ENCODE data around the gene ABHD12B.

ABHD12B gene

DNA sequence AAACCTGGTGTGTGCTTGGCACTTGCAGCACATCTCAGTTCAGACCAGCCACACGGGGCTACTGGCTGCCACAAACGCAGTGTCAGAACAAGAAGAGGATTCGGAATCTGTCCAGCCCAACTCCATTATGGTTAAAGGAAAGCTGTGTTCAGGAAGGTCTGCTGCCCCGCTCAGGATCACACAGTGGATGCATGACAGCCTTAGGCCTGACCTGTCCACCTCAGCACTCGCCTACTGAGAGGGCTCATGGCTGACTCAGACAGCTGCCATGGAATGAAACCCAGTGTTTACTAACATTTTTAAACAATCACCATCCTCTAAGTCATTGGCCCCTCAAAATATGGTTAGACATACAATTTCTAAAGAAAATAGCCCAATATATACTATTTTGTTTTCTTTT lies 35.3 kb upstream of the ABHD12B start:
- no peaks in the 10 kb centered on the region for H3K27me3 ChIP-seq
- no peak overlapping the region for H3K27ac ChIP-seq
- H3K36me3 ChIP-seq, result no peaks in the 10 kb centered on the region
- peaks cover 15 to 21% of the 10 kb centered on the region in 2 experiments for H3K4me1 ChIP-seq (ENCODE audit: control insufficient read depth in 1 of 2, insufficient read depth in 1 of 2, low read depth in 1 of 2, low read length in 1 of 2)
- TF ChIP-seq CTCF (IDR thresholded peaks at IDR 0.05), result no peak
- H3K4me3 ChIP-seq (ENCODE audit: low read depth in 1 of 2, low read length in 1 of 2), result no peak overlapping the region
- H3K9me3 ChIP-seq, result no peaks in the 10 kb centered on the region

DNA sequence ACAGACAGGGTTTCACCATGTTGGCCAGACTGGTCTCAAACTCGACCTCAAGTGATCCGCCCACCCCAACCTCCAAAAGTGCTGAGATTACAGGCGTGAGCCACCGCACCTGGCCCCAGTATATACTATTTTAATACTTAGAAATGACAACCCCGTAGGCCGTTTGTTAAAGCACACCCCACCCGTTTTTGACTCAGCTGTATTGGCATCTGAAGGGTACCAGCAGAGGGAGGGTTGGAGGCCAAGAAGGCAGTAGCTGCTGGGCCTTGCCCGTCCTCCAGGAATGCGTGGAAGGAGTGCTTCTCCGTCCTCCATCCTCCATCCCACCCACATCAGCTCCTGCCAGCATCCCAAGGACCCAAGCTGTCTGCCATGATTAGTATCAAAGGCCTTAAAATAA lies 34.6 kb upstream of the ABHD12B start:
- no peak for TF ChIP-seq CTCF (IDR thresholded peaks at IDR 0.05)
- H3K36me3 ChIP-seq, result no peaks in the 10 kb centered on the region
- no peaks in the 10 kb centered on the region for H3K9me3 ChIP-seq
- H3K27me3 ChIP-seq, result no peaks in the 10 kb centered on the region
- H3K27ac ChIP-seq, result no peak overlapping the region
- no peak overlapping the region for H3K4me3 ChIP-seq (ENCODE audit: low read depth in 1 of 2, low read length in 1 of 2)
- peaks cover 8 to 14% of the 10 kb centered on the region in 2 experiments for H3K4me1 ChIP-seq (ENCODE audit: control insufficient read depth in 1 of 2, insufficient read depth in 1 of 2, low read depth in 1 of 2, low read length in 1 of 2)

- H3K27ac ChIP-seq, result no peak overlapping the region
- no peaks in the 10 kb centered on the region for H3K9me3 ChIP-seq
- no peak for TF ChIP-seq CTCF (IDR thresholded peaks at IDR 0.05)
- H3K36me3 ChIP-seq, result no peaks in the 10 kb centered on the region
- peaks cover 8 to 12% of the 10 kb centered on the region in 2 experiments for H3K4me1 ChIP-seq (ENCODE audit: control insufficient read depth in 1 of 2, insufficient read depth in 1 of 2, low read depth in 1 of 2, low read length in 1 of 2)
- no peak overlapping the region for H3K4me3 ChIP-seq (ENCODE audit: low read depth in 1 of 2, low read length in 1 of 2)
- no peaks in the 10 kb centered on the region for H3K27me3 ChIP-seq
Observed at GRCh38 chr14:50837850-50838470, 33.9 kb upstream of the ABHD12B start.

DNA sequence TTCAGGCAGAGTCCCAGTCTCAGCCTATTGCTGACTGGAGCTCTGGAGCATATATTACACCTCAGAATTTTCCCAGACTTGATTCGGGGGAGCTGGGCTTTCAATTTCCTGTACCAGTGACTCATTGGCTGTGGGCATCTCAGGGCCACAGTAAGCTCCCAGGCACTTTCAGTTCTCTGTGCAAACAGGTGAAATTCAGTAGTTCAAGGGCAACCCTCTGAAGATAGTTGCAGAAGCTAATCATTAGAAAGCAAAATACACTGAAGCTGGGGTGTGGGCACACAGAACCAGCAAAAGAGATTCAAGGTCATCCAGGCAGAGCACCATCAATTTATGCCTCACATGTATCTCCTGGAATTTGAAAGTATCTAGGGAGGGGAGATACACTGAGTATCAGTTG lies 32.8 kb upstream of the ABHD12B start:
- Histone ChIP-seq H3K27me3 (no peaks in the 10 kb centered on the region), H3K4me1 (ENCODE audit: control insufficient read depth in 1 of 2, insufficient read depth in 1 of 2, low read depth in 1 of 2, low read length in 1 of 2) (peaks cover 8 to 12% of the 10 kb centered on the region in 2 experiments), H3K4me3 (ENCODE audit: low read depth in 1 of 2, low read length in 1 of 2) (no peak overlapping the region), H3K36me3 (no peaks in the 10 kb centered on the region), H3K9me3 (no peaks in the 10 kb centered on the region), H3K27ac (no peak overlapping the region)
- TF ChIP-seq CTCF (IDR thresholded peaks at IDR 0.05), result no peak

GRCh38 chr14:50839691-50840090 lies 32.2 kb upstream of the ABHD12B start:
- TF ChIP-seq CTCF (IDR thresholded peaks at IDR 0.05), result no peak
- H3K27me3 ChIP-seq, result no peaks in the 10 kb centered on the region
- no peak overlapping the region for H3K27ac ChIP-seq
- no peak overlapping the region for H3K4me3 ChIP-seq (ENCODE audit: low read depth in 1 of 2, low read length in 1 of 2)
- H3K36me3 ChIP-seq, result no peaks in the 10 kb centered on the region
- peaks cover 7 to 12% of the 10 kb centered on the region in 2 experiments for H3K4me1 ChIP-seq (ENCODE audit: control insufficient read depth in 1 of 2, insufficient read depth in 1 of 2, low read depth in 1 of 2, low read length in 1 of 2)
- H3K9me3 ChIP-seq, result no peaks in the 10 kb centered on the region
